Astrocyte of the spinal cord (primary cell): ENCODE measurements around the gene GID8.

Experiments
- DNase-seq: peaks from one replicate; pipeline ENCODE4 v3.0.0; 2011; ENCODE audit warnings: low read depth, low spot score
- H3K4me3 ChIP-seq: 2 replicates; pipeline ENCODE4 v1.5.1; 2011; ENCODE audit warnings: low read depth, mild to moderate bottlenecking, low read length, moderate library complexity
- in situ Hi-C: cut with HindIII; loops from 2 replicates; pipeline ENCODE4 v1.10.0; 2017; ENCODE audit warnings: low sequenced_read_pairs
- TF ChIP-seq, protein P1 (sequence below): IDR thresholded peaks from 2 replicates; pipeline ENCODE4 v1.5.1; 2012; ENCODE audit warnings: low read depth, mild to moderate bottlenecking, low read length, inconsistent platforms

Gene GID8

DNA sequence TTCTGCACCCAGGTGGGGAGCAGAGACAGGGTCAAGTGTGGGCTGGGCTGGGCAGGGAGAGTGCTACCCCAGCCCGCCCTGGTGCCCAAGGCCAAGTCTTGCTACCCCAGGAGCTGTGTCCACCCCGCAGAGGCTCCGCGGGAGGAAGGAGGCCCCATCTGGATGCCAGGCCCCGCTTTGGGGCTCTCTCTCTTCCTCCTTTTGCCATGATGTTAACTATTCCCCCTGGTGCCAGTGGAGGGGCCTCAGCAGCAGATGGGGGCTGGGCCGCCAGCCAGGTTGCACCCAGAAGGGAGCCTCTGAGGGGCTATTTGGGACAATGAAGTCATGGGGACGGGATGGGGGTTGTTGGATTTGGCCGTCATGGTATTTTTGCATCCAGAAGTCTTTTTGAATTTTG, 23.9 kb downstream of the GID8 start:
- in situ Hi-C loops: no loop called here
- TF ChIP-seq, protein P1, sequence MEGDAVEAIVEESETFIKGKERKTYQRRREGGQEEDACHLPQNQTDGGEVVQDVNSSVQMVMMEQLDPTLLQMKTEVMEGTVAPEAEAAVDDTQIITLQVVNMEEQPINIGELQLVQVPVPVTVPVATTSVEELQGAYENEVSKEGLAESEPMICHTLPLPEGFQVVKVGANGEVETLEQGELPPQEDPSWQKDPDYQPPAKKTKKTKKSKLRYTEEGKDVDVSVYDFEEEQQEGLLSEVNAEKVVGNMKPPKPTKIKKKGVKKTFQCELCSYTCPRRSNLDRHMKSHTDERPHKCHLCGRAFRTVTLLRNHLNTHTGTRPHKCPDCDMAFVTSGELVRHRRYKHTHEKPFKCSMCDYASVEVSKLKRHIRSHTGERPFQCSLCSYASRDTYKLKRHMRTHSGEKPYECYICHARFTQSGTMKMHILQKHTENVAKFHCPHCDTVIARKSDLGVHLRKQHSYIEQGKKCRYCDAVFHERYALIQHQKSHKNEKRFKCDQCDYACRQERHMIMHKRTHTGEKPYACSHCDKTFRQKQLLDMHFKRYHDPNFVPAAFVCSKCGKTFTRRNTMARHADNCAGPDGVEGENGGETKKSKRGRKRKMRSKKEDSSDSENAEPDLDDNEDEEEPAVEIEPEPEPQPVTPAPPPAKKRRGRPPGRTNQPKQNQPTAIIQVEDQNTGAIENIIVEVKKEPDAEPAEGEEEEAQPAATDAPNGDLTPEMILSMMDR: no peak
- H3K4me3 ChIP-seq: no peak overlapping the region

DNA sequence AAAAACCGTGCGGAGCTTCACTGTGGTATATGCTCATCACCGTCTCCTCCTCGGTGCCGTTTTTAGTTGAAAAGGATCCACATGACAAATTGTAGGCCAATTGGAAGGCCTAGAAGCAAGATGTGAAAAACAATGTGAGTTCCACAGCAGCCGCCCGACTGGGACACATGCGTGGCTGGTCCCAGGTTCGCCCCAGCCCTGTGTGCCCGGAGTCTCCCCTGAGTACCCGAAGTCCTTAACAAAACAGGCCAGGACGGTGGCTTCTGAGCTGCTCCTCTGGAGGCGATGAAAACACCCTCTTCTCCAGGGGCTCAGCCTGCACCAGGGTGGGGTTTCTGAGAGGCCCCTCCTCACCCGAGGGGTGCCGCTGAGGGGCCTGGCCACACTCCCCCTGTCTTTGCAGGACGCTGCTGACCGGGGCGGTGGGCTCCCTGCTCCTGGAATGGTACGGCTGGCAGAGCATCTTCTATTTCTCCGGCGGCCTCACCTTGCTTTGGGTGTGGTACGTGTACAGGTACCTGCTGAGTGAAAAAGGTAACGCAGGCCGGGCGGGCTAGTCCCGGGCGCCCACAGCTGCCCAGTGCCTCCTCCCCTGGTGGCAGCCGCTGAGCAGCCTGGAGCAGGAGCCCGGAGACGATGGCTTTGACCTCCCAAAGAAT, 24.4 kb downstream of the GID8 start:
- TF ChIP-seq, protein P1: no peak
- in situ Hi-C loops: no loop called here
- DNase-seq: no peak
- no peak overlapping the region for H3K4me3 ChIP-seq

More for the DNA sequence above, 23.9 kb downstream of the GID8 start:
- DNase-seq: no peak

DNA sequence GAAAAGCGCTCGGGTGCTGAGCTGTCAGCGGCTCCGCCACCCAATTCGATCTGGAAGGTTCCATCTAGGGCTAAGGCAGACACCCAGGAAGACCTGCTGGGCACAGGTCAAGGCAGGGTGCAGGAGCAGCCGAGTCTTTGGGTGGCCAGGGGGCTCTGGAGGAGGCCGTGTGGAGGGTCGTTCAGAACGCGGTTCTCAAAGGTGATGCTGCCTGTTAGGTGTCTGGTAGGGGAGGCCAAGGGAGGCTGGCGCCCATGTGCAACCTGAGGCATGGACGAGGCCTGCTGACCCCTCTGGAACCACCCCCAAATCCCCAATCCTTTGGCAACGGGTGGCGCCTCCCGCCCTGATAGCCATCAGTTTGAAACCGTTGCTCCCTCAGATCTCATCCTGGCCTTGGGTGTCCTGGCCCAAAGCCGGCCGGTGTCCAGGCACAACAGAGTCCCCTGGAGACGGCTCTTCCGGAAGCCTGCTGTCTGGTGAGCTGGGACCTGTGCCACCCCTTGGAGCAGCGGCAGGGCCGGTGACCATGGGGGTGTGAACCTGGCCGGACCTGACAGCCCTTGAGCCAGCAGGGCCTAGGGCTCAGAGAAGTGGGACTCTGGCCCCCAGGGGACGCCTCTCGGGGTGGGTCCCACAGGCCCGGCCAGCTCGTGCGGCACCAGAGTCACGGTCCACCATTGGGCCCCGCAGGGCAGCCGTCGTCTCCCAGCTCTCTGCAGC, 25.1 kb downstream of the GID8 start:
- no peak overlapping the region for H3K4me3 ChIP-seq
- in situ Hi-C loops: no loop called here
- DNase-seq: no peak
- TF ChIP-seq, protein P1: no peak

DNA sequence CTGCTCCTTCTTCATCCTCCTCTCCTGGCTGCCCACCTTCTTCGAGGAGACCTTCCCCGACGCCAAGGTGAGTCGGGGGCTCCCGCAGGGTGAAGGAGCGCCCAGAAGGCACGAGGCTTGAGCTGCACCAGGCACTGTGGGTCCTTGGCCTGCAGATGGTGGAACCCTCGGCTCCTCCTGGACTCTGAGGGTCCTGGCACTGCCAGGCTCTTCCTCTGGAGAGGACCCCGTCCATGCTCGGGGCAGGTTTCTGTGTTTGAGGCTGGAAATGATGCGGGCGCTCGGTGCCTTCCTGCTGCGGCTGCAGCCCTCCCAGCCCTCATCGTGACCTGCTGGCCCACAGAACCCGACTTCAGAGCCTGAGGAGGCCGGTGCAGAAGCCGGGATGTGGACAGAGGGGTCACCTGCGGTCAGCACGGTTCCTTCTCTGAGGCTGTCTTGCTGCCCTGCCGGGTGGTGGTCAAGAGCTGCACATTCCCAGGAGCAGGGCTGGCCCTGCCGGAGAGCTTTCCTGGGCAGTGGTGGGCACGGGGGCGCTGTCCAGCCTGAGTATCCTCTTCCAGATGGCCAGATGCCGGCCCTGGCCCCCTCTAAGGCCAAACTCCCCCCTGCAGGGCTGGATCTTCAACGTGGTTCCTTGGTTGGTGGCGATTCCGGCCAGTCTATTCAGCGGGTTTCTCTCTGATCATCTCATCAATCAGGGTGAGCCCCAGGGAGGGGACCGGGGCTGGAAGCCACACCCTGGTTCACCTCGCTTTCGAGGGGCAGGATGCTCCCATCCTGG, 25.9 kb downstream of the GID8 start:
- TF ChIP-seq, protein P1: no peak
- in situ Hi-C loops: no loop called here
- H3K4me3 ChIP-seq: no peak overlapping the region
- DNase-seq: no peak

DNA sequence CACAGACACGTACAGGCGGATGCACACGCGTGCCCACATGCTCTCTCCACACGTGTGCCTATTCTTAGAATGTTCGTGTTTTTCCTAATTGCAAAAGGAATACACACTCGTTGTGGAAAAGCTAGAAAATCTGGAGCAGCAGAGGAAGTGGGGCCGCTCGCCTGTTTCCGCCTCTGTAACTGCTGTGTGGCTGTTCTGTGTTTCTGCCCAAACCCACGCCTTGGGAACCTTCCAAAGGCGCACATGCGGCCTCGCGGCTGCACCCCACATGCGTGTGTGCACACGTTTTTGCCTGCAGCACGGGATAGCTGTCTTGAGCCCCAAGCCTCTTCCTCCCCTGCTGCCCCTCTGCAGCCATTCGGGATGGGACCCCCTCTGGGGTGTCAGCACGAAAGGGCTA, 26.8 kb downstream of the GID8 start:
- DNase-seq: no peak
- in situ Hi-C loops: no loop called here
- TF ChIP-seq, protein P1: no peak
- H3K4me3 ChIP-seq: no peak overlapping the region

DNA sequence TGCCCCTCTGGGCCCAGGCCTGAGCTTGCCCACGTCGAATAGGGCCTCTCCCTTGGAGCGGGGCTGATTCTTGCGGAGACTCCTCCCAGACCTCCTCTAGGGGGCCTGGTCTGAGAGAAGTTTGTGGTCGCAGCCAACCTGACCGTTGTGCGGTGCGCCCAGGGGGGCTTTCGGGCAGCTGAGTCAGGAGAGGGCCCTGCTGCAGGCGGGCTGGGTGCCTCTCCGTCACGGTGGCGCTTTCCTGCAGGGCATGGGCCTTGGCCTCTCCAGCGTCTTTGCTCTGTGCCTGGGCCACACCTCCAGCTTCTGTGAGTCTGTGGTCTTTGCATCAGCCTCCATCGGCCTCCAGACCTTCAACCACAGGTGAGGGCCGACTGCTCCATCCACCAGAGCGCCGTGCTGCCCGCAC, 27.4 kb downstream of the GID8 start:
- in situ Hi-C loops: no loop called here
- H3K4me3 ChIP-seq: no peak overlapping the region
- no peak for DNase-seq
- TF ChIP-seq, protein P1: no peak
